Right lobe of liver (tissue), 6 donors: ENCODE measurements around the gene IRF8. TPM values are rescaled to one million over a fixed set of nuclear protein-coding genes. Genes with fewer than 3 reads are reported as not detected.

Experiments used
- ATAC-seq, 4 donors: fragments of 200-7000 bp; cut with Tn5 transposase; one replicate each; pipeline ENCODE4 v1.9.1; 2020; ENCODE audit warnings: mild to moderate bottlenecking in 4 of 4, moderate library complexity in 4 of 4
- DNase-seq, 3 donors: peaks; one replicate each; pipeline ENCODE4 v3.0.0-alpha.2; 2020
- H3K27ac ChIP-seq, 3 donors: fragments of 200-600 bp; one replicate each; pipeline ENCODE4 v1.8.0; 2022
- H3K27me3 ChIP-seq, 2 donors: fragments of 200-600 bp; one replicate each; pipeline ENCODE4 v1.8.0; 2022
- H3K36me3 ChIP-seq, 4 donors: fragments of 200-600 bp; sonication (generic) in 1 of 4; one replicate each; pipeline versions ENCODE4 v1.5.1 to v1.8.0; 2017 to 2022; ENCODE audit warnings: control low read depth in 1 of 4
- H3K4me1 ChIP-seq, 4 donors: fragments of 200-600 bp; sonication (generic) in 1 of 4; one replicate each; pipeline versions ENCODE4 v1.5.1 to v1.8.0; 2017 to 2022; ENCODE audit warnings: control low read depth in 1 of 4
- H3K4me3 ChIP-seq, 3 donors: fragments of 200-600 bp; one replicate each; pipeline ENCODE4 v1.8.0; 2022
- H3K9me3 ChIP-seq, 4 donors: fragments of 200-600 bp; sonication (generic) in 1 of 4; one replicate each; pipeline versions ENCODE4 v1.5.1 to v1.8.0; 2017 to 2022; ENCODE audit warnings: control low read depth in 1 of 4
- CTCF ChIP-seq, 4 donors: fragments of 200-600 bp in 3 of 4; fragments of 450-650 bp in 1 of 4; IDR thresholded peaks; one replicate each; pipeline versions ENCODE4 v1.5.1 to v1.8.0; 2016 to 2022; ENCODE audit warnings: antibody characterized with exemption in 4 of 4, mild to moderate bottlenecking in 2 of 4
- POLR2A ChIP-seq: fragments of 450-650 bp; IDR thresholded peaks from one replicate; pipeline ENCODE4 v1.6.1; 2017; ENCODE audit warnings: antibody characterized with exemption, mild to moderate bottlenecking
- WGBS: methylation state at CpG from one replicate; pipeline ENCODE4 v1.1.6; 2018; ENCODE audit warnings: low coverage, low lambda C conversion rate; ENCODE audit not compliant: insufficient coverage; ENCODE audit errors: missing lambda C conversion rate; 5-methylcytosine and 5-hydroxymethylcytosine counted together
- intact Hi-C, 2 donors: fragments of 100-400 bp; cut with DNase I; formaldehyde crosslinking; loops; one replicate each; pipeline versions ENCODE4 v1.11.2 to v1.14.1; 2022
- total RNA-seq, 6 experiments: library from RNA; depleted of rRNA in 2 of 6; stranded (reverse); fragments of >200 nt in 2 of 6; fragmentation: NEBNext Ultra II Directional in 3 of 6; extraction: Animal tissue kit (Norgen Biotek cat#: 25700) in 3 of 6; gene quantifications; one replicate each; pipeline versions ENCODE4 v1.1.0 to v1.2.4, GENCODE V29; 2016 to 2023
- donor health status: DM: no; HTN: yes; CAD: no.
- donor health status: DM: no; HTN: no; CAD: no.
- donor health status: DM: no; HTN: no; CAD: no.
- donor health status: DM: no; HTN: yes; CAD: no.
- donor health status: DM: no; HTN: yes; CAD: no.

The IRF8 gene
- total RNA-seq, 6 experiments from 2014 or later: 4.8 to 19.6 (median 14.6) TPM

DNA sequence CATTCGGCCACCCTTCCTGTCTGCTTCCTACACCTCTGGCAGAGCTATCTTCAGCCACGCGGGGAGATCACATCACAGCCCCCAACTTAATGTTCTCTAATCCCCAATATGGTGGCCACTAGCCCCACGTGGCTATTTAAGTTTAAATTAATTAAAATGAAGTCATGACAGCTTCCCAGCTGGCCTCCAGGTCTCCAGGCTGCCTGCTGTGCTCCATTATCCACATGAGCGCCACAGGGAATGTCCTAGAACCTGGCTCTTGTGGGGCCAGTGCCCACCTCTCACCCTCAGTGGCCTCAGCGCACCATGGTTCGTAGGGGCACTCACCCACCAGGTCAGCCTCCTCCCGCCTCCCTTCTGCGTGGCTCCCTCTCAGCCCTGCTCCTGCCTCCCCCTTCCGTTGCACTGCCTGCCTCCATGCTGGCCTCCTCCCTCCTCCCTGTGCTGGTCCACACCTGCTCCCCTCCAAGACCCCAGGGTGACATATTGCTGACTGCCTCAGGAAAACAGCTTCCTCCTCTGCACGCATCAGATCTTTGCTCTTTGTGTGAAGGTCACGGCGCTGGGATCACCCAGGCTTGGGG is 47.7 kb downstream of the IRF8 start:
- DNase-seq: no peak
- no peak overlapping the region for H3K4me3 ChIP-seq
- WGBS: 52% methylated on average over 7 of the region's 13 CpGs
- H3K27ac ChIP-seq: peak overlapping the region in 2 of 3 donors; percentile 39 to 60
- TF ChIP-seq POLR2A (no peak), CTCF (IDR thresholded peaks at IDR 0.05) (no peak)
- no peaks in the 10 kb centered on the region for H3K9me3 ChIP-seq
- intact Hi-C loops: no loop called here
- peaks cover 0 to 46% (median 10%) of the 10 kb centered on the region in 4 donors for H3K4me1 ChIP-seq
- ATAC-seq: no peak
- no peaks in the 10 kb centered on the region for H3K36me3 ChIP-seq
- H3K27me3 ChIP-seq: no peaks in the 10 kb centered on the region

DNA sequence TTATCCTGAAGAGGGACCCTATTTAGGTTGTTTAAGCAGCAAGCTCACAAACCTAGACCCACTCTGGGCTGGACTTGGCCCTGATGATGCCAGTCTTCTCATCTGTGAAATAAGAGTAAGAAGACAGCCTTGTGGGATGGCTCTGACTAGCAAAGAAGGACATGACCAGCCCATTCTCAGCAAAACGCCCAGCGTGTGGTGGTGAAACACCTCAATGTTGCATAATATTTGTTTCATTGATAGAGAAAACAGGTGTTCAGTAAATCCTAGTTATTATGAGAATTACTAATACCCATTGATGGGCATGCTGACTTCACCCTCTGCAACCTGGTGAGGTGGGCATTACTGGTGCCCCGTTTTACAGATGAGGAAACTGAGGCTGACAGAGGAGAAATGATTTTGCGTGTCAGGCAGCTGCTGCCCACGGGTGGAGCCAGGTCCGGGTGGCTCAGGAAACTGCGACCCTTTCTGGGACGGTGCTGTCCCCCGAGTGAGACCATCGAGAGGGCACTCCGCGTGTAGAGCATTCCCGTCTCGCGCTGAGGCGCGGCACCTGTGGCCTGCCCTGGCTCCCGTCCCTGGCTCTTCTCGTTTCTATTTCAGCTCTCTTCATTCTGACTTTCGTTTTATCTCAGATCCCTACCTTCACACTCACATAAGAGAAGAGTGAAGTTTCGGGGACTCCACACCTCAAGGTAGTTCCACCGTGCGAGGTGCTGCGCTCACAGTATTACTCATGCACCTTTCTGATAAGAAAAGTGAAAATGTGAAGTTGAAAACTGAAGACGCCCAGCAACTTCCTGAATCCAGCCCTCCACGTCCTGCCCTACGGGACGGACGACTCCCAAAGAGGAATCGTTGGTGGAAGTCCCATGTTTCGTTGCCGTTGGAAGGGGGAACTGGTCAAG is 48.5 kb downstream of the IRF8 start:
- Histone ChIP-seq H3K27ac (peak overlapping the region in 2 of 3 donors; percentile 39 to 60), H3K4me3 (peak overlapping the region in 1 of 3 donors; percentile 23), H3K4me1 (peaks cover 0 to 37% (median 8%) of the 10 kb centered on the region in 4 donors), H3K9me3 (no peaks in the 10 kb centered on the region), H3K27me3 (no peaks in the 10 kb centered on the region), H3K36me3 (no peaks in the 10 kb centered on the region)
- TF ChIP-seq CTCF (IDR thresholded peaks at IDR 0.05) (no peak), POLR2A (no peak)
- DNase-seq: peak in 2 of 3 donors; percentile 63 to 64
- WGBS: 26% methylated on average over 24 of the region's 32 CpGs
- ATAC-seq: peak; percentile 40 to 68 (median 58)
- intact Hi-C loops: no loop called here

- no peak for ATAC-seq
- 54% methylated on average over 2 of the region's 20 CpGs for WGBS
Observed at GRCh38 chr16:85948138-85948509, 49.2 kb downstream of the IRF8 start.

DNA sequence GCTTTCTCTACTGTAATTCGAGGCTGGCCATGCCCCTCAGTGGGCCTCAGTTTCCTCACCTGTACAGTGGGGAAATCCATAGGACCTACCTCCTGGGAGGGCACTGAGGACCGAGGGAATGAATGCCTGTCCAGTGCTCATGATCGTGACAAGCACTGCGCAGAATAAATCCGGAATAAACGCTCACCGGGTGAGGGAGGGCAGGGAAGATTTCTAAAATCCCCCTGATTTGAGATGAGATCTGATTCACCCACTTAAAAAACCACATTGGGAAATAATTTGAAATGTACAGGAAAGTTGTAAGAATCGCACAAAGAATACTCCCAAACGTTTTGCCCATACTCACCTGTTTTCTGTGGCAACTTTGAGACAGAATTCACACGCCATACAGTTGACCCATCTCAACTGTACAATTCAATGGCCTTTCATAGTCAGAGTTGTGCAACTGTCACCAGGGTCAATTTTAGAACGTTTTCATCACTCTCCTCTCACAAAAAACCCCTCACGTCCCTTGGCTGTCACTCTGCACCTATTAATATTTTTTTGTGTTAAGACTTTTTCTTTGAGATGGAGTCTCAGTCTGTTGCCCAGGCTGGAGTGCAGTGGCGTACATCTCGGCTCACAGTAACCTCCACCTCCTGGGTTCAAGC is 49.8 kb downstream of the IRF8 start:
- 67% methylated on average over 11 of the region's 14 CpGs for WGBS
- Histone ChIP-seq H3K4me3 (no peak overlapping the region), H3K27ac (no peak overlapping the region), H3K4me1 (peaks cover 0 to 26% (median 5%) of the 10 kb centered on the region in 4 donors), H3K9me3 (no peaks in the 10 kb centered on the region), H3K27me3 (no peaks in the 10 kb centered on the region), H3K36me3 (no peaks in the 10 kb centered on the region)
- no peak for TF ChIP-seq CTCF (IDR thresholded peaks at IDR 0.05)
- no peak for TF ChIP-seq POLR2A
- ATAC-seq (no peak), DNase-seq (no peak)
- intact Hi-C loops: no loop called here

More at GRCh38 chr16:85948138-85948509, 49.2 kb downstream of the IRF8 start:
- no peak overlapping the region for H3K27ac ChIP-seq
- no peaks in the 10 kb centered on the region for H3K36me3 ChIP-seq
- H3K27me3 ChIP-seq: no peaks in the 10 kb centered on the region
- intact Hi-C loops: no loop called here
- H3K4me3 ChIP-seq: no peak overlapping the region
- no peaks in the 10 kb centered on the region for H3K9me3 ChIP-seq
- no peak for DNase-seq
- TF ChIP-seq CTCF (IDR thresholded peaks at IDR 0.05) (no peak), POLR2A (no peak)
- H3K4me1 ChIP-seq: peaks cover 0 to 32% (median 6%) of the 10 kb centered on the region in 4 donors
